Measurements from ENCODE around the gene MYD88.

Gene MYD88

GRCh38 chr3:38137615-38138348, 679 bp upstream of the MYD88 start:
- Histone ChIP-seq H3K9me3 (ENCODE audit: control insufficient read depth, insufficient read depth, low read length) (no peaks in the 10 kb centered on the region), H3K27ac (ENCODE audit: low read depth, low read length) (peak overlapping the region; percentile 89), H3K4me1 (ENCODE audit: control insufficient read depth, insufficient read depth, low read length) (peaks cover 19% of the 10 kb centered on the region), H3K9ac (ENCODE audit: low read depth, low read length) (peak overlapping the region; percentile 68; the same call in 1 of the 2 replicates), H3K36me3 (ENCODE audit: control insufficient read depth, insufficient read depth, low read length) (peaks cover 44% of the 10 kb centered on the region), H3K27me3 (ENCODE audit: control insufficient read depth, insufficient read depth, low read length) (peaks cover 2% of the 10 kb centered on the region; the same call in 1 of the 2 replicates), H3K4me3 (ENCODE audit: low read depth, low read length) (peak overlapping the region; percentile 90)

DNA sequence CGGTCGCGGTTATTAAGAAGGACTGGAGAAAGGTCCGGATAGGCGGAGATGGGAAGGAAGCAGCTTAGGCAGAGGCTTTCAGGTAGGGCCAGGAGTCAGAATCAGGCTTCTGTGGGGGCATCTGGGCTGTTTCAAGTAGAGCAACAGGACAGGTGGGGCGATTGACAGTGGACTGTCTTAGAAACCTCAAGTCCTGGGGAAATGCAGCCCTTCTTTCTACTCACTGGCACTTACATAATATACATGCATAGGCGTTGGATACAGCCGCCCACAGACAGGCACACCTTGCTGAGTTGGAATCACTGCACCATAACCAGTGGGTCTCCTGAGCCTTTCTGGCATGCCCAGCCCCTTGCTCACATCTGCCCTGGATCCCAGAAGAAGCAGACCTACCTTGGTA, 730 bp downstream of the MYD88 start:
- Histone ChIP-seq H3K36me3 (ENCODE audit: control insufficient read depth, insufficient read depth, low read length) (peaks cover 30% of the 10 kb centered on the region), H3K9ac (ENCODE audit: low read depth, low read length) (peak overlapping the region; percentile 68; the same call in 1 of the 2 replicates), H3K27me3 (ENCODE audit: control insufficient read depth, insufficient read depth, low read length) (peaks cover 2% of the 10 kb centered on the region; the same call in 1 of the 2 replicates), H3K4me3 (ENCODE audit: low read depth, low read length) (peak overlapping the region; percentile 90), H3K4me1 (ENCODE audit: control insufficient read depth, insufficient read depth, low read length) (peaks cover 19% of the 10 kb centered on the region), H3K9me3 (ENCODE audit: control insufficient read depth, insufficient read depth, low read length) (no peaks in the 10 kb centered on the region), H3K27ac (ENCODE audit: low read depth, low read length) (no peak overlapping the region)

DNA sequence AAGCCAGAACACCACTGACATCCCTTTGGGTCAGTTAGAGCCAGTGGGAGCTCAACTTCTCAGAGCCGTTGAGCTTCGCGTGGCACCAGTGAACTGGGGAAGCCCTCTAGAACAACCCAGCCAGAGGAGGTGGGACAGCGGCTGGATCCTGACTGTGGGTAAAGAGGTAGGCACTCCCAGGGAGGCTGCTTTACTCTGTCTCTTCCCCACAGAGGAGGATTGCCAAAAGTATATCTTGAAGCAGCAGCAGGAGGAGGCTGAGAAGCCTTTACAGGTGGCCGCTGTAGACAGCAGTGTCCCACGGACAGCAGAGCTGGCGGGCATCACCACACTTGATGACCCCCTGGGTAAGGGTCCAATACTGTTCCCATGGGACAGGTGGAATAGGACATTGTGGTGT, 1.2 kb downstream of the MYD88 start:
- H3K4me1 ChIP-seq (ENCODE audit: control insufficient read depth, insufficient read depth, low read length) = peaks cover 19% of the 10 kb centered on the region
- peak overlapping the region; percentile 90 for H3K4me3 ChIP-seq (ENCODE audit: low read depth, low read length)
- H3K27ac ChIP-seq (ENCODE audit: low read depth, low read length) = no peak overlapping the region

GRCh38 chr3:38140326-38141172, 2.1 kb downstream of the MYD88 start:
- Histone ChIP-seq H3K4me3 (ENCODE audit: low read depth, low read length) (no peak overlapping the region), H3K9me3 (ENCODE audit: control insufficient read depth, insufficient read depth, low read length) (no peaks in the 10 kb centered on the region), H3K9ac (ENCODE audit: low read depth, low read length) (no peak overlapping the region), H3K36me3 (ENCODE audit: control insufficient read depth, insufficient read depth, low read length) (peaks cover 19% of the 10 kb centered on the region), H3K27ac (ENCODE audit: low read depth, low read length) (no peak overlapping the region), H3K27me3 (ENCODE audit: control insufficient read depth, insufficient read depth, low read length) (peaks cover 2% of the 10 kb centered on the region; the same call in 1 of the 2 replicates), H3K4me1 (ENCODE audit: control insufficient read depth, insufficient read depth, low read length) (peaks cover 19% of the 10 kb centered on the region)

More for the DNA sequence above, 1.2 kb downstream of the MYD88 start:
- no peak overlapping the region for H3K9ac ChIP-seq (ENCODE audit: low read depth, low read length)
- H3K27me3 ChIP-seq (ENCODE audit: control insufficient read depth, insufficient read depth, low read length) = peaks cover 2% of the 10 kb centered on the region; the same call in 1 of the 2 replicates
- peaks cover 25% of the 10 kb centered on the region for H3K36me3 ChIP-seq (ENCODE audit: control insufficient read depth, insufficient read depth, low read length)
- H3K9me3 ChIP-seq (ENCODE audit: control insufficient read depth, insufficient read depth, low read length) = no peaks in the 10 kb centered on the region

DNA sequence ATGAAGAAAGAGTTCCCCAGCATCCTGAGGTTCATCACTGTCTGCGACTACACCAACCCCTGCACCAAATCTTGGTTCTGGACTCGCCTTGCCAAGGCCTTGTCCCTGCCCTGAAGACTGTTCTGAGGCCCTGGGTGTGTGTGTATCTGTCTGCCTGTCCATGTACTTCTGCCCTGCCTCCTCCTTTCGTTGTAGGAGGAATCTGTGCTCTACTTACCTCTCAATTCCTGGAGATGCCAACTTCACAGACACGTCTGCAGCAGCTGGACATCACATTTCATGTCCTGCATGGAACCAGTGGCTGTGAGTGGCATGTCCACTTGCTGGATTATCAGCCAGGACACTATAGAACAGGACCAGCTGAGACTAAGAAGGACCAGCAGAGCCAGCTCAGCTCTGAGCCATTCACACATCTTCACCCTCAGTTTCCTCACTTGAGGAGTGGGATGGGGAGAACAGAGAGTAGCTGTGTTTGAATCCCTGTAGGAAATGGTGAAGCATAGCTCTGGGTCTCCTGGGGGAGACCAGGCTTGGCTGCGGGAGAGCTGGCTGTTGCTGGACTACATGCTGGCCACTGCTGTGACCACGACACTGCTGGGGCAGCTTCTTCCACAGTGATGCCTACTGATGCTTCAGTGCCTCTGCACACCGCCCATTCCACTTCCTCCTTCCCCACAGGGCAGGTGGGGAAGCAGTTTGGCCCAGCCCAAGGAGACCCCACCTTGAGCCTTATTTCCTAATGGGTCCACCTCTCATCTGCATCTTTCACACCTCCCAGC, 2.9 kb downstream of the MYD88 start:
- peaks cover 16% of the 10 kb centered on the region for H3K4me1 ChIP-seq (ENCODE audit: control insufficient read depth, insufficient read depth, low read length)
- peaks cover 19% of the 10 kb centered on the region for H3K36me3 ChIP-seq (ENCODE audit: control insufficient read depth, insufficient read depth, low read length)
- H3K9me3 ChIP-seq (ENCODE audit: control insufficient read depth, insufficient read depth, low read length) = no peaks in the 10 kb centered on the region
- peaks cover 2% of the 10 kb centered on the region; the same call in 1 of the 2 replicates for H3K27me3 ChIP-seq (ENCODE audit: control insufficient read depth, insufficient read depth, low read length)
- H3K4me3 ChIP-seq (ENCODE audit: low read depth, low read length) = no peak overlapping the region
- H3K27ac ChIP-seq (ENCODE audit: low read depth, low read length) = no peak overlapping the region
- no peak overlapping the region for H3K9ac ChIP-seq (ENCODE audit: low read depth, low read length)

- Histone ChIP-seq H3K36me3 (ENCODE audit: control insufficient read depth, insufficient read depth, low read length) (peaks cover 19% of the 10 kb centered on the region), H3K9me3 (ENCODE audit: control insufficient read depth, insufficient read depth, low read length) (no peaks in the 10 kb centered on the region), H3K27ac (ENCODE audit: low read depth, low read length) (no peak overlapping the region), H3K27me3 (ENCODE audit: control insufficient read depth, insufficient read depth, low read length) (peaks cover 2% of the 10 kb centered on the region; the same call in 1 of the 2 replicates), H3K4me1 (ENCODE audit: control insufficient read depth, insufficient read depth, low read length) (peaks cover 16% of the 10 kb centered on the region), H3K9ac (ENCODE audit: low read depth, low read length) (no peak overlapping the region), H3K4me3 (ENCODE audit: low read depth, low read length) (no peak overlapping the region)
These were observed 3.5 kb downstream of the MYD88 start for GRCh38 chr3:38141952-38142273.

GRCh38 chr3:38142959-38143358, 4.5 kb downstream of the MYD88 start:
- no peak overlapping the region for H3K9ac ChIP-seq (ENCODE audit: low read depth, low read length)
- H3K4me1 ChIP-seq (ENCODE audit: control insufficient read depth, insufficient read depth, low read length) = peaks cover 12% of the 10 kb centered on the region
- H3K27me3 ChIP-seq (ENCODE audit: control insufficient read depth, insufficient read depth, low read length) = peaks cover 2% of the 10 kb centered on the region; the same call in 1 of the 2 replicates
- H3K9me3 ChIP-seq (ENCODE audit: control insufficient read depth, insufficient read depth, low read length) = no peaks in the 10 kb centered on the region
- H3K27ac ChIP-seq (ENCODE audit: low read depth, low read length) = no peak overlapping the region
- H3K4me3 ChIP-seq (ENCODE audit: low read depth, low read length) = no peak overlapping the region
- peaks cover 19% of the 10 kb centered on the region for H3K36me3 ChIP-seq (ENCODE audit: control insufficient read depth, insufficient read depth, low read length)

GRCh38 chr3:38143511-38143910, 5.0 kb downstream of the MYD88 start:
- Histone ChIP-seq H3K4me3 (ENCODE audit: low read depth, low read length) (no peak overlapping the region), H3K4me1 (ENCODE audit: control insufficient read depth, insufficient read depth, low read length) (peaks cover 8% of the 10 kb centered on the region; the same call in 1 of the 2 replicates), H3K36me3 (ENCODE audit: control insufficient read depth, insufficient read depth, low read length) (peaks cover 19% of the 10 kb centered on the region), H3K27me3 (ENCODE audit: control insufficient read depth, insufficient read depth, low read length) (peaks cover 2% of the 10 kb centered on the region; the same call in 1 of the 2 replicates), H3K27ac (ENCODE audit: low read depth, low read length) (no peak overlapping the region), H3K9me3 (ENCODE audit: control insufficient read depth, insufficient read depth, low read length) (no peaks in the 10 kb centered on the region), H3K9ac (ENCODE audit: low read depth, low read length) (no peak overlapping the region)

GRCh38 chr3:38146504-38146903, 8.0 kb downstream of the MYD88 start:
- Histone ChIP-seq H3K9ac (ENCODE audit: low read depth, low read length) (no peak overlapping the region), H3K36me3 (ENCODE audit: control insufficient read depth, insufficient read depth, low read length) (peaks cover 9% of the 10 kb centered on the region), H3K4me1 (ENCODE audit: control insufficient read depth, insufficient read depth, low read length) (no peaks in the 10 kb centered on the region), H3K27me3 (ENCODE audit: control insufficient read depth, insufficient read depth, low read length) (no peaks in the 10 kb centered on the region), H3K9me3 (ENCODE audit: control insufficient read depth, insufficient read depth, low read length) (no peaks in the 10 kb centered on the region), H3K27ac (ENCODE audit: low read depth, low read length) (no peak overlapping the region), H3K4me3 (ENCODE audit: low read depth, low read length) (no peak overlapping the region)

GRCh38 chr3:38147421-38147820, 9.0 kb downstream of the MYD88 start:
- H3K4me1 ChIP-seq (ENCODE audit: control insufficient read depth, insufficient read depth, low read length) = no peaks in the 10 kb centered on the region
- H3K9ac ChIP-seq (ENCODE audit: low read depth, low read length) = no peak overlapping the region
- no peak overlapping the region for H3K27ac ChIP-seq (ENCODE audit: low read depth, low read length)
- H3K36me3 ChIP-seq (ENCODE audit: control insufficient read depth, insufficient read depth, low read length) = no peaks in the 10 kb centered on the region
- H3K4me3 ChIP-seq (ENCODE audit: low read depth, low read length) = no peak overlapping the region
- H3K9me3 ChIP-seq (ENCODE audit: control insufficient read depth, insufficient read depth, low read length) = no peaks in the 10 kb centered on the region
- H3K27me3 ChIP-seq (ENCODE audit: control insufficient read depth, insufficient read depth, low read length) = no peaks in the 10 kb centered on the region

All from HUES48 (cell line).